GM18505 (cell line): ENCODE data around the gene ELAPOR2.
A peak's percentile ranks its signal among the peaks of the same experiment; 100 is the strongest.
"Not testable (repeated sequence)": the region's sequence is repeated elsewhere in the genome, so short reads cannot be mapped to it uniquely, and the experiment has no call there.

ENCODE experiments used
- ATAC-seq: cut with Tn5 transposase; IDR thresholded peaks from one replicate; pipeline ENCODE4 v1.9.1; 2021; ENCODE audit not compliant: unreplicated experiment
- POLR2A ChIP-seq: IDR thresholded peaks from 4 replicates; pipeline ENCODE4 v1.6.1; 2011; ENCODE audit warnings: borderline replicate concordance; ENCODE audit not compliant: insufficient read depth, insufficient read length; ENCODE audit errors: extremely low read depth

The ELAPOR2 gene

GRCh38 chr7:87059525-87060287, at the start of gene ELAPOR2:
Gene ELAPOR2 (minus strand): TSS chr7:87059654. CDS start chr7:87059513, 141 bp downstream.
- peak; percentile 59 for TF ChIP-seq POLR2A
- peak; percentile 94 for ATAC-seq

- no peak for ATAC-seq
- TF ChIP-seq POLR2A: no peak
Measured at GRCh38 chr7:87107949-87108776, 48.7 kb upstream of the ELAPOR2 start.

GRCh38 chr7:87106974-87107612, 47.6 kb upstream of the ELAPOR2 start:
- no peak for ATAC-seq
- TF ChIP-seq POLR2A: no peak

- no peak for ATAC-seq
- no peak for TF ChIP-seq POLR2A
Measured at GRCh38 chr7:87105401-87105800, 45.9 kb upstream of the ELAPOR2 start.

GRCh38 chr7:87100326-87100725, 40.9 kb upstream of the ELAPOR2 start:
- no peak for TF ChIP-seq POLR2A

GRCh38 chr7:87097375-87097774, 37.9 kb upstream of the ELAPOR2 start:
- not testable (repeated sequence) for ATAC-seq

More at GRCh38 chr7:87100326-87100725, 40.9 kb upstream of the ELAPOR2 start:
- no peak for ATAC-seq

- TF ChIP-seq POLR2A: no peak
- ATAC-seq: no peak
Measured at GRCh38 chr7:87094322-87094721, 34.9 kb upstream of the ELAPOR2 start.

GRCh38 chr7:87092568-87093091, 33.2 kb upstream of the ELAPOR2 start:
- no peak for TF ChIP-seq POLR2A
- no peak for ATAC-seq

- no peak for ATAC-seq
- TF ChIP-seq POLR2A: no peak
Measured at GRCh38 chr7:87091487-87092066, 32.1 kb upstream of the ELAPOR2 start.

- no peak for ATAC-seq
- TF ChIP-seq POLR2A: no peak
Measured at GRCh38 chr7:87083865-87084519, 24.5 kb upstream of the ELAPOR2 start.

- no peak for TF ChIP-seq POLR2A
- ATAC-seq: no peak
Measured at GRCh38 chr7:87082675-87083074, 23.2 kb upstream of the ELAPOR2 start.

- no peak for ATAC-seq
- TF ChIP-seq POLR2A: no peak
Measured at GRCh38 chr7:87075671-87076404, 16.4 kb upstream of the ELAPOR2 start.
